ENCODE data around the gene C11orf97.

Gene C11orf97, protein sequence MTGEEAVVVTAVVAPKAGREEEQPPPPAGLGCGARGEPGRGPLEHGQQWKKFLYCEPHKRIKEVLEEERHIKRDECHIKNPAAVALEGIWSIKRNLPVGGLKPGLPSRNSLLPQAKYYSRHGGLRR

DNA sequence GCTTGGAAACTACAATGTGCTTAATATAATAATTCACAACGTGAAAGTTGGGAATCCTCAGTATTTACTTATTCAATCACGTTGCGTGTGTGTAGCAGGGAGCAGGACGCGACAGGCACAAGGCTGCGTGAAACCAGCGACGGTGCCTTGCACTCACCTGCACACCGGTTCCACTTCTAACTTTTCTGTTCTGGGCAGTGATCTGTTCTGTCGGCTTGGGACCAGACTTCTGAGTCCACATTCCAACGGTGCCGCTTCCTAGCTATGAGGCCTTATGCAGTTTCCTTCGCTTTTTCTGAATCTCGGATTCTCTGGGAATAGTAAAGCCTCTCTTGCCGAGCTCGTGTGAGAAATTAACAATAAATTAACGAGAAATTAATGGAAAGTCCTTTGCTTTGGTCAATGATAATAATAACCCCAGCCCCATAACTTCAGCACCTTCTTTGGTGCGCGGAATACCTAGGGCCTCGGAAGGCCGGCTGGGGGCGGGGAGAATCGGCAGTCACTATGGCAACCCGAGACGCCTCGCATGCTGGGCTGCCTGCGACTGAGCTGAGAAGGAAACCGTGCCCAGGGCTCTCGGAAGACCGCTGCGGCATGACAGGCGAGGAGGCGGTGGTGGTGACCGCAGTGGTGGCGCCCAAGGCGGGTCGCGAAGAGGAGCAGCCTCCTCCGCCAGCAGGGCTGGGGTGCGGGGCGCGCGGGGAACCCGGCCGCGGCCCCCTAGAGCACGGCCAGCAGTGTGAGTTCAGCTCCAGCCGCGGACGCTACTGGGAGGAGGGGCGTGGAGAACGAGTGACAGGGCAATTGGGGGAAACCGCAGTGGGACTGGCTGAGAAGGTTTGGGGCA is at the start of gene C11orf97:
Gene C11orf97, plus strand, starts transcription at position 530 of the 850 bp plus-strand sequence. Its CDS starts 68 bp downstream, at position 598.
- H3K27ac ChIP-seq, result no peak within 1 kb of the TSS

DNA sequence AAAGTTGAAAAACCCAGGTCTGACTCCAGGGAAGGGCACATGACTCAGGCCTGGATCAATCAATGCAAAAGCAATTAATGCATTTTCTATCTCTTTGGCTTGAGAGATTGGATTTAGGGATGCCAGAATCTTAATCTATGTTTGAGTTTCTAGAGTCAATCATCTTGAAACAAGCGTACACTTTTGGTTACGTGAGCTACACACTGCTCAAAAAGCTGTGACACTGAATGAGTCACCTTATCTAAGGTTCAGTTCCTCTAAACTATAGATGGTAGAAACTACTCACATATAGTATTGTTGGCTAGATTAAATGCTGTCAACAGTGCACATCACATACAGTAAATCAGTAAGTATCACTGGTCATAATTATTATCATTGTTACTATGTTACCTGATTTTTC is 42.8 kb upstream of the C11orf97 start:
- no peak overlapping the region for H3K4me3 ChIP-seq
- H3K36me3 ChIP-seq, result peaks cover 18 to 54% (median 31%) of the 10 kb centered on the region in 3 donors
- no peak for DNase-seq
- no peak overlapping the region for H3K27ac ChIP-seq
- intact Hi-C loops (cut with DNase I; ENCODE audit: low total_unique reads), result no loop called here
- TF ChIP-seq, protein P1, sequence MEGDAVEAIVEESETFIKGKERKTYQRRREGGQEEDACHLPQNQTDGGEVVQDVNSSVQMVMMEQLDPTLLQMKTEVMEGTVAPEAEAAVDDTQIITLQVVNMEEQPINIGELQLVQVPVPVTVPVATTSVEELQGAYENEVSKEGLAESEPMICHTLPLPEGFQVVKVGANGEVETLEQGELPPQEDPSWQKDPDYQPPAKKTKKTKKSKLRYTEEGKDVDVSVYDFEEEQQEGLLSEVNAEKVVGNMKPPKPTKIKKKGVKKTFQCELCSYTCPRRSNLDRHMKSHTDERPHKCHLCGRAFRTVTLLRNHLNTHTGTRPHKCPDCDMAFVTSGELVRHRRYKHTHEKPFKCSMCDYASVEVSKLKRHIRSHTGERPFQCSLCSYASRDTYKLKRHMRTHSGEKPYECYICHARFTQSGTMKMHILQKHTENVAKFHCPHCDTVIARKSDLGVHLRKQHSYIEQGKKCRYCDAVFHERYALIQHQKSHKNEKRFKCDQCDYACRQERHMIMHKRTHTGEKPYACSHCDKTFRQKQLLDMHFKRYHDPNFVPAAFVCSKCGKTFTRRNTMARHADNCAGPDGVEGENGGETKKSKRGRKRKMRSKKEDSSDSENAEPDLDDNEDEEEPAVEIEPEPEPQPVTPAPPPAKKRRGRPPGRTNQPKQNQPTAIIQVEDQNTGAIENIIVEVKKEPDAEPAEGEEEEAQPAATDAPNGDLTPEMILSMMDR (IDR thresholded peaks at IDR 0.05), result no peak
- no peaks in the 10 kb centered on the region for H3K4me1 ChIP-seq
- no peaks in the 10 kb centered on the region for H3K9me3 ChIP-seq
- no peaks in the 10 kb centered on the region for H3K27me3 ChIP-seq

More for the DNA sequence above, at the start of gene C11orf97:
- peak; percentile 47 to 74 for DNase-seq
- Histone ChIP-seq H3K4me1 (peaks cover 0 to 13% (median 7%) of the 10 kb centered on the region in 4 donors), H3K36me3 (no peaks in the 10 kb centered on the region), H3K4me3 (peak within 1 kb of the TSS; percentile 47 to 57), H3K9me3 (no peaks in the 10 kb centered on the region), H3K27me3 (peaks cover 0 to 5% of the 10 kb centered on the region in 2 donors)
- TF ChIP-seq, protein P1 (IDR thresholded peaks at IDR 0.05), result no peak
- intact Hi-C loops (cut with DNase I; ENCODE audit: low total_unique reads), result no loop called here

DNA sequence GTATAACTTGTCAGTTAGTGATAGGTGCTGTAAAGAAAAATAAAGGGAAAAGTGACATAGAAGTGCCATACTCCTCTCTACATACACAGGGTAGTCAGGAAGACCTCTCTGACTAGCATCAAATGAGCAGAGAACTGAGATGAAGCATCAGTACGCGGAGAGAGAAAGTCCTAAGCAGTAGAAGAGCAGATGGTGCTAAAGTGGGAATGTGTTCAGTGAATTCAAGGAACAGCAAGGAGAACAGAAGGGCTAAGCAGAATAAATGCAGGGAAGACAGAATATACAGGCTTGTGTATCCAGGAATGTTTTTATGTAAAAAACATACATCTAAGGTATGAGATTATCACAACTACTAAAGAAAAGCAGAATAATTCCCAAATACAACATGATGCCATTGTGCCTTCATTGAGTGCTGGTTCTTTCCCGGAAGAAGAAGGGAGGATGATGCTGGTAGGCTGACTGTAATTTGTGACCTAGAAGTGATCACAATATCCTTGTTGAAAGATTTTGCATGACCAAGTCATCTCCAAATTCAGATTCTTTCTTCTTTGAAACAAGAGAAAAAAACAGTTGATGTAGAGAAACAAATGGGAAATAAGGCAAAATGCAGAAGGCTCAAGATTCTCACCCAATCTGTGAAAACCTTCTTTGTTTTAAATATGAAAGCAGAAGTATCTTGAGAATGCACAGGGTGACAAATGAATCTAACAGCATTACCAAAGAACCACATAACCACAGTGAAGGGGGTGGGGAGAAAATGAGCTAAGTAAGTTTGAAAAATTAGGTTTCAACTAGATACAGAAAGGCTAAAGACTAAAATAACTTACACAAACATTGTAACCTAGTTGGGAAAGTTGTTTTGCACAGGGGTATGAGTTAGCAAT is 39.1 kb upstream of the C11orf97 start:
- no peak for DNase-seq
- TF ChIP-seq, protein P1 (IDR thresholded peaks at IDR 0.05), result no peak
- intact Hi-C loops (cut with DNase I; ENCODE audit: low total_unique reads), result no loop called here

DNA sequence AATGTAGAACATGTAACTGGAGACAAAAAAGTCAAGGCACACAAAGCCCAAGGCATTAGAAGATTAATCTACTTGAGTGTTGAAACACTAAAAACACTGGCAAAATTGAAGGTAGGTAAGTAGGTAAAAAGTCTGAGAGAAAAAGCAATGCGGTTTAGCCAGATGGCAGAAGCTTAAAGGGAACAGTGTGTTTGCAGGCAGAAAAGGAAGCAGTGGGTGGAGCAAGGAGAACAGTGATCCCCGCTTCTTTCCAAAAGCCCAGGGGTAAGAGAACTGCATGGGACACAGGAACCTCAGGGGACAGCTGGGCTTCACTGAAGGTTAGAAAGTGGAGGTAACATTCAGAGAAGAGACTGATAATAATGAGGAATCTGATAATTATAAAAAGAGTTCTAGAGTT is 34.6 kb upstream of the C11orf97 start:
- peaks cover 35 to 71% (median 41%) of the 10 kb centered on the region in 3 donors for H3K36me3 ChIP-seq
- TF ChIP-seq, protein P1 (IDR thresholded peaks at IDR 0.05), result no peak
- no peak overlapping the region for H3K4me3 ChIP-seq

More for the DNA sequence above, 39.1 kb upstream of the C11orf97 start:
- peaks cover 24 to 68% (median 30%) of the 10 kb centered on the region in 3 donors for H3K36me3 ChIP-seq
- H3K27ac ChIP-seq, result no peak overlapping the region
- H3K4me3 ChIP-seq, result no peak overlapping the region
- H3K9me3 ChIP-seq, result no peaks in the 10 kb centered on the region
- H3K27me3 ChIP-seq, result no peaks in the 10 kb centered on the region
- no peaks in the 10 kb centered on the region for H3K4me1 ChIP-seq

DNA sequence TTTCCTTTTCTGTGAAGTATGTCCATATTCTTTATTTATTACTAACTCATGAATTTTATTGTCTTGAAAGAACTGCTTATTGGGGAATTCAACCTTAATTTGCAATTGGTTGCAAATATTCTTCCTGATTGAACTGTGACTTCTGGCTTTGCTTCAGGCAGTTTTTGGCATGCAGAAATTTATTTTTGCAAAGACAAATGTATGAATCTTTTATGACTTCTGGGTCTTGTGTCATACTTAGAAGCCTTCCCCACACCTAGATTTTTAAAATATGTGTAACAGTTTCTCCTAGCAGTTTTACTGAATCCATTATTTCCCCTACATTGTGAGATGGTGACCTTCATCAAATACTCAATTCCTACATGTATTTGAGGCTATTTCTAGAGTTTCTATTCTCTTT is 30.9 kb upstream of the C11orf97 start:
- Histone ChIP-seq H3K27me3 (no peaks in the 10 kb centered on the region), H3K4me1 (no peaks in the 10 kb centered on the region), H3K36me3 (peaks cover 53 to 72% (median 65%) of the 10 kb centered on the region in 3 donors), H3K4me3 (no peak overlapping the region), H3K9me3 (no peaks in the 10 kb centered on the region), H3K27ac (no peak overlapping the region)
- DNase-seq, result no peak
- TF ChIP-seq, protein P1 (IDR thresholded peaks at IDR 0.05), result no peak
- intact Hi-C loops (cut with DNase I; ENCODE audit: low total_unique reads), result no loop called here

More for the DNA sequence above, 34.6 kb upstream of the C11orf97 start:
- intact Hi-C loops (cut with DNase I; ENCODE audit: low total_unique reads), result no loop called here
- H3K27ac ChIP-seq, result no peak overlapping the region
- DNase-seq, result no peak
- no peaks in the 10 kb centered on the region for H3K27me3 ChIP-seq
- no peaks in the 10 kb centered on the region for H3K9me3 ChIP-seq
- H3K4me1 ChIP-seq, result no peaks in the 10 kb centered on the region
